ENCODE data around the gene PANK1. TPM values are rescaled to one million over a fixed set of nuclear protein-coding genes. Genes with fewer than 3 reads are reported as not detected.

The PANK1 gene
- total RNA-seq, 1 donor from 2014 or later, result 1.8 TPM

DNA sequence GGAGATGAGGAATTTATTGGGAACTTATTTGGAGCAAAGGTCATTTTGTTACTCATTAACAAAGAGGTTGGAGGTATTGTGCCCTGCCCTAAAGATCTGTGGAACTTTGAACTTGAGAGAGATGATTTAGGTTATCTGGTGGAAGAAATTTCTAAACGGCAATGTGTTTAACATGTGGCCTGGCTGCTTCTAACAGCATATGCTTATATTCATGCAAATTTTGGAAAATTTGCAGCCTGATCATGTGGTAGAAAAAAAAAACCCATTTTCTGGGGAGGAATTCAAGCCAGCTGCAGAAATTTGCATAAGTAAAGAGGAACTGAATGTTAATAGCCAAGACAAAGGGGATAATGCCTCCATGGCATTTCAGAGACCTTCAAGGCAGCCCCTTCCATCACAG is 10.7 kb upstream of the PANK1 start:
- ChIA-PET CTCF (no interaction called here), POLR2A (no interaction called here)
- Mint-ChIP-seq H3K27me3 (no peaks in the 10 kb centered on the region), H3K27ac (peak overlapping the region; percentile 6), H3K4me3 (no peak overlapping the region), H3K36me3 (ENCODE audit: low read depth) (peaks cover 5% of the 10 kb centered on the region), H3K9me3 (peaks cover 10% of the 10 kb centered on the region), H3K4me1 (peaks cover 38% of the 10 kb centered on the region)
- intact Hi-C loops (cut with micrococcal nuclease), result no loop called here
- ATAC-seq (ENCODE audit: low read depth) (no peak), DNase-seq (no peak)
- TF ChIP-seq, protein P1, sequence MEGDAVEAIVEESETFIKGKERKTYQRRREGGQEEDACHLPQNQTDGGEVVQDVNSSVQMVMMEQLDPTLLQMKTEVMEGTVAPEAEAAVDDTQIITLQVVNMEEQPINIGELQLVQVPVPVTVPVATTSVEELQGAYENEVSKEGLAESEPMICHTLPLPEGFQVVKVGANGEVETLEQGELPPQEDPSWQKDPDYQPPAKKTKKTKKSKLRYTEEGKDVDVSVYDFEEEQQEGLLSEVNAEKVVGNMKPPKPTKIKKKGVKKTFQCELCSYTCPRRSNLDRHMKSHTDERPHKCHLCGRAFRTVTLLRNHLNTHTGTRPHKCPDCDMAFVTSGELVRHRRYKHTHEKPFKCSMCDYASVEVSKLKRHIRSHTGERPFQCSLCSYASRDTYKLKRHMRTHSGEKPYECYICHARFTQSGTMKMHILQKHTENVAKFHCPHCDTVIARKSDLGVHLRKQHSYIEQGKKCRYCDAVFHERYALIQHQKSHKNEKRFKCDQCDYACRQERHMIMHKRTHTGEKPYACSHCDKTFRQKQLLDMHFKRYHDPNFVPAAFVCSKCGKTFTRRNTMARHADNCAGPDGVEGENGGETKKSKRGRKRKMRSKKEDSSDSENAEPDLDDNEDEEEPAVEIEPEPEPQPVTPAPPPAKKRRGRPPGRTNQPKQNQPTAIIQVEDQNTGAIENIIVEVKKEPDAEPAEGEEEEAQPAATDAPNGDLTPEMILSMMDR (IDR thresholded peaks at IDR 0.05), result no peak

- Mint-ChIP-seq H3K9me3 (peaks cover 10% of the 10 kb centered on the region), H3K4me1 (peaks cover 38% of the 10 kb centered on the region), H3K27ac (peak overlapping the region; percentile 46), H3K4me3 (no peak overlapping the region), H3K36me3 (ENCODE audit: low read depth) (peaks cover 5% of the 10 kb centered on the region), H3K27me3 (no peaks in the 10 kb centered on the region)
- intact Hi-C loops (cut with micrococcal nuclease), result no loop called here
- no peak for ATAC-seq (ENCODE audit: low read depth)
- POLR2A ChIA-PET, result interaction anchor here (0.6 to 1.1 kb wide), 3 partner anchors 9 to 325 kb away, joined by 3 to 5 read pairs (median 3); no protein-coding TSS in a partner anchor
- CTCF ChIA-PET, result no interaction called here
- no peak for DNase-seq
- TF ChIP-seq, protein P1 (IDR thresholded peaks at IDR 0.05), result no peak
Observed at GRCh38 chr10:89653410-89653869, 8.4 kb upstream of the PANK1 start.

GRCh38 chr10:89652806-89653370 is 7.8 kb upstream of the PANK1 start:
- Mint-ChIP-seq H3K4me3 (no peak overlapping the region), H3K27ac (peak overlapping the region; percentile 68), H3K27me3 (no peaks in the 10 kb centered on the region), H3K36me3 (ENCODE audit: low read depth) (peaks cover 5% of the 10 kb centered on the region), H3K9me3 (peaks cover 10% of the 10 kb centered on the region), H3K4me1 (peaks cover 38% of the 10 kb centered on the region)
- intact Hi-C loops (cut with micrococcal nuclease), result no loop called here
- DNase-seq, result no peak
- ChIA-PET POLR2A (interaction anchor here (0.6 to 1.1 kb wide), 3 partner anchors 9 to 325 kb away, joined by 3 to 5 read pairs (median 3); no protein-coding TSS in a partner anchor), CTCF (no interaction called here)
- TF ChIP-seq, protein P1 (IDR thresholded peaks at IDR 0.05), result no peak
- ATAC-seq (ENCODE audit: low read depth), result no peak

DNA sequence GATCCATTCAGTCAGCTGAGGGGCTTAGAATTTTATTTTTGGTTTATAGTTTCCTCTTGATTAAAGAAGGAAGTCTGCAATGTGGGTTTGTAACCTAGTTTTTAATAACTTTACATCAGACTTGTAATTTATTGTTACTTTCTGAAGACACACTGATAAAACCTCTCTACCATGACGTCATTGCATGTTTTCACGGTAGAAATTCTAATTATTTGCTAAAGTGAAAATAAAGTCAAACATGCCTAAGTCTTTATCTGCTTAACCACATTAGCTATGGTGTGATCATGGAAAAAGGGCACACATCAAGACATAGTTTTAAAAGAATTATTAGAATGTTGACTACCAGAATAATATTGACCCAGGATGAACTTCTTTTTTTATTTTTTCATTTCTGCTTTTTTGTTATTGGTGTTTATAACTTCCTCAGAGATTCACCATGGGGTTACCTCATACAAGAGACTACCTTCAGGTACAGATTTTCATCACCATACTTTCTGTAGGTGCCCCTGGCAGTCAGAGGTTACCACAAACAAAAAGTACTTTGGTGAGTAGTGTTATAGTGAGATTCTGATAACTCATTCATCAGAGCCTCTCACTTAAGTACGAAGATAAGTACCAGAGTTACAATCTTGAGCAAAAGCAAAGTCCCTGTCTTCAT is 7.0 kb upstream of the PANK1 start:
- Mint-ChIP-seq H3K27ac (peak overlapping the region; percentile 68), H3K9me3 (peaks cover 10% of the 10 kb centered on the region), H3K4me1 (peaks cover 40% of the 10 kb centered on the region), H3K27me3 (no peaks in the 10 kb centered on the region), H3K36me3 (ENCODE audit: low read depth) (peaks cover 5% of the 10 kb centered on the region), H3K4me3 (no peak overlapping the region)
- POLR2A ChIA-PET, result no interaction called here
- peak; percentile 67 for ATAC-seq (ENCODE audit: low read depth)
- DNase-seq, result no peak
- intact Hi-C loops (cut with micrococcal nuclease), result no loop called here
- CTCF ChIA-PET, result no interaction called here
- TF ChIP-seq, protein P1 (IDR thresholded peaks at IDR 0.05), result no peak

DNA sequence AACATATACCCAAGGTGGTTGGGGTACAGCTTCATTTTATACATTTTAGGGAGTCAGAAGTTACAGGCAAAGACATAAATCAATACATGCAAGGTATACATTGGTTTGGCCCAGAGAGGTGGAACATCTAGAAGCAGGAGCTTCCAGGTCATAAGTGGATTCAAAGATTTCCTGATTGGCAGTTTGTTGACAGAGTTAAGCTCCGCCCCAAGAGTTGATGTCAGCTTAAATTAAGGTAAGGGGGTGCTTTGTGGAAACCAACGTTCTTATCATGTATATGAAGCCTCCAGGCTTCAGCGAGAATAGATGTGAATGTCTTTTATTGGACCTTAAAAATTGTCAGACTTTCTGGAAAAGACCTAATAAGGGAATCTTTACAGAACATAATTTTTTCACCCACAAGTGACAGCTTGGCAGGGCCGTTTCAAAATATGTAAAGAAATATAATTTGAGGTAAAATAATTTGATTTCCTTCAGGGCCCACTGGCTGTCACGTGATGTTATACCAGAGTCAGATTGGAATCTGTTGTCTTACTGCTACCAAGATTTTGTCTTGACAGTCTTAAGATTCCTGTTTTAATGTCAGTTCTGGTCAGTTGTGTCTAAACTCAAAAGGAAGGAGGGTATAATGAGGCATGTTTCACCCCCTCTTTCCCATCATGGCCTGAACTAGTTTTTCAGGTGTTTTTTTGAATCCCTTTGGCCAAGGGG is 6.3 kb upstream of the PANK1 start:
- ChIA-PET CTCF (no interaction called here), POLR2A (no interaction called here)
- Mint-ChIP-seq H3K36me3 (ENCODE audit: low read depth) (peaks cover 5% of the 10 kb centered on the region), H3K27ac (peak overlapping the region; percentile 68), H3K4me3 (peak overlapping the region; percentile 17), H3K9me3 (peaks cover 10% of the 10 kb centered on the region), H3K27me3 (no peaks in the 10 kb centered on the region), H3K4me1 (peaks cover 44% of the 10 kb centered on the region)
- ATAC-seq (ENCODE audit: low read depth) (no peak), DNase-seq (no peak)
- TF ChIP-seq, protein P1 (IDR thresholded peaks at IDR 0.05), result no peak
- intact Hi-C loops (cut with micrococcal nuclease), result no loop called here
